ENCODE data around the gene GALNT13. TPM values are rescaled to one million over a fixed set of nuclear protein-coding genes. Genes with fewer than 3 reads are reported as not detected.

The GALNT13 gene
- polyA plus RNA-seq, 1 donor = 1.6 TPM

- no peak overlapping the region for H3K4me3 ChIP-seq (ENCODE audit: low read length)
- WGBS (ENCODE audit: insufficient coverage, low lambda C conversion rate) = 10% methylated on average over 7 of the region's 36 CpGs
- H3K9me3 ChIP-seq (ENCODE audit: control insufficient read depth, low read depth, low read length) = peaks cover 5% of the 10 kb centered on the region
- peaks cover 2% of the 10 kb centered on the region for H3K4me1 ChIP-seq (ENCODE audit: control insufficient read depth, insufficient read depth, low read length)
- no peak for DNase-seq
- H3K27ac ChIP-seq (ENCODE audit: low read length) = no peak overlapping the region
- peaks cover 43% of the 10 kb centered on the region for H3K27me3 ChIP-seq (ENCODE audit: control insufficient read depth, insufficient read depth, low read length)
- no peaks in the 10 kb centered on the region for H3K36me3 ChIP-seq (ENCODE audit: control insufficient read depth, insufficient read depth, low read length)
Observed at GRCh38 chr2:153873052-153874048, 1.6 kb downstream of the GALNT13 start.

GRCh38 chr2:153875801-153876466, 4.2 kb downstream of the GALNT13 start:
- H3K4me3 ChIP-seq (ENCODE audit: low read length) = no peak overlapping the region
- H3K27ac ChIP-seq (ENCODE audit: low read length) = no peak overlapping the region
- no peaks in the 10 kb centered on the region for H3K36me3 ChIP-seq (ENCODE audit: control insufficient read depth, insufficient read depth, low read length)
- H3K27me3 ChIP-seq (ENCODE audit: control insufficient read depth, insufficient read depth, low read length) = peaks cover 33% of the 10 kb centered on the region
- H3K4me1 ChIP-seq (ENCODE audit: control insufficient read depth, insufficient read depth, low read length) = peaks cover 2% of the 10 kb centered on the region
- no CpG with 5 or more reads among the region's 2 CpGs for whole genome bisulfite sequencing (ENCODE audit: insufficient coverage, low lambda C conversion rate)
- DNase-seq = no peak
- H3K9me3 ChIP-seq (ENCODE audit: control insufficient read depth, low read depth, low read length) = peaks cover 5% of the 10 kb centered on the region

- no peaks in the 10 kb centered on the region for H3K4me1 ChIP-seq (ENCODE audit: control insufficient read depth, insufficient read depth, low read length)
- H3K27ac ChIP-seq (ENCODE audit: low read length) = no peak overlapping the region
- no peaks in the 10 kb centered on the region for H3K9me3 ChIP-seq (ENCODE audit: control insufficient read depth, low read depth, low read length)
- no peaks in the 10 kb centered on the region for H3K27me3 ChIP-seq (ENCODE audit: control insufficient read depth, insufficient read depth, low read length)
- H3K4me3 ChIP-seq (ENCODE audit: low read length) = no peak overlapping the region
- H3K36me3 ChIP-seq (ENCODE audit: control insufficient read depth, insufficient read depth, low read length) = no peaks in the 10 kb centered on the region
- DNase-seq = no peak
- no CpG with 5 or more reads among the region's 2 CpGs for WGBS (ENCODE audit: insufficient coverage, low lambda C conversion rate)
Observed at GRCh38 chr2:153880926-153881325, 9.2 kb downstream of the GALNT13 start.

- Histone ChIP-seq H3K36me3 (ENCODE audit: control insufficient read depth, insufficient read depth, low read length) (no peaks in the 10 kb centered on the region), H3K27ac (ENCODE audit: low read length) (no peak overlapping the region), H3K9me3 (ENCODE audit: control insufficient read depth, low read depth, low read length) (no peaks in the 10 kb centered on the region), H3K4me1 (ENCODE audit: control insufficient read depth, insufficient read depth, low read length) (no peaks in the 10 kb centered on the region), H3K4me3 (ENCODE audit: low read length) (no peak overlapping the region), H3K27me3 (ENCODE audit: control insufficient read depth, insufficient read depth, low read length) (no peaks in the 10 kb centered on the region)
- DNase-seq = no peak
Observed at GRCh38 chr2:153886833-153887232, 15.1 kb downstream of the GALNT13 start.

- no peak for DNase-seq
- Histone ChIP-seq H3K27ac (ENCODE audit: low read length) (no peak overlapping the region), H3K4me3 (ENCODE audit: low read length) (no peak overlapping the region), H3K36me3 (ENCODE audit: control insufficient read depth, insufficient read depth, low read length) (no peaks in the 10 kb centered on the region), H3K4me1 (ENCODE audit: control insufficient read depth, insufficient read depth, low read length) (no peaks in the 10 kb centered on the region), H3K27me3 (ENCODE audit: control insufficient read depth, insufficient read depth, low read length) (no peaks in the 10 kb centered on the region), H3K9me3 (ENCODE audit: control insufficient read depth, low read depth, low read length) (no peaks in the 10 kb centered on the region)
- no CpG with 5 or more reads among the region's 1 CpG for WGBS (ENCODE audit: insufficient coverage, low lambda C conversion rate)
Observed at GRCh38 chr2:153890576-153890975, 18.9 kb downstream of the GALNT13 start.

GRCh38 chr2:153891051-153891450, 19.3 kb downstream of the GALNT13 start:
- no peaks in the 10 kb centered on the region for H3K4me1 ChIP-seq (ENCODE audit: control insufficient read depth, insufficient read depth, low read length)
- H3K4me3 ChIP-seq (ENCODE audit: low read length) = no peak overlapping the region
- DNase-seq = no peak
- no peaks in the 10 kb centered on the region for H3K9me3 ChIP-seq (ENCODE audit: control insufficient read depth, low read depth, low read length)
- H3K36me3 ChIP-seq (ENCODE audit: control insufficient read depth, insufficient read depth, low read length) = no peaks in the 10 kb centered on the region
- no peaks in the 10 kb centered on the region for H3K27me3 ChIP-seq (ENCODE audit: control insufficient read depth, insufficient read depth, low read length)
- H3K27ac ChIP-seq (ENCODE audit: low read length) = no peak overlapping the region

GRCh38 chr2:153912798-153913396, 41.2 kb downstream of the GALNT13 start:
- WGBS (ENCODE audit: insufficient coverage, low lambda C conversion rate) = no CpG with 5 or more reads among the region's 3 CpGs
- Histone ChIP-seq H3K27me3 (ENCODE audit: control insufficient read depth, insufficient read depth, low read length) (no peaks in the 10 kb centered on the region), H3K4me1 (ENCODE audit: control insufficient read depth, insufficient read depth, low read length) (no peaks in the 10 kb centered on the region), H3K9me3 (ENCODE audit: control insufficient read depth, low read depth, low read length) (no peaks in the 10 kb centered on the region), H3K36me3 (ENCODE audit: control insufficient read depth, insufficient read depth, low read length) (no peaks in the 10 kb centered on the region), H3K27ac (ENCODE audit: low read length) (no peak overlapping the region), H3K4me3 (ENCODE audit: low read length) (no peak overlapping the region)
- no peak for DNase-seq

GRCh38 chr2:153917570-153917969, 45.8 kb downstream of the GALNT13 start:
- H3K4me3 ChIP-seq (ENCODE audit: low read length) = no peak overlapping the region
- H3K27me3 ChIP-seq (ENCODE audit: control insufficient read depth, insufficient read depth, low read length) = no peaks in the 10 kb centered on the region
- no peak overlapping the region for H3K27ac ChIP-seq (ENCODE audit: low read length)
- DNase-seq = no peak
- no peaks in the 10 kb centered on the region for H3K9me3 ChIP-seq (ENCODE audit: control insufficient read depth, low read depth, low read length)
- H3K36me3 ChIP-seq (ENCODE audit: control insufficient read depth, insufficient read depth, low read length) = no peaks in the 10 kb centered on the region
- H3K4me1 ChIP-seq (ENCODE audit: control insufficient read depth, insufficient read depth, low read length) = no peaks in the 10 kb centered on the region

- no peak for DNase-seq
- no peak overlapping the region for H3K27ac ChIP-seq (ENCODE audit: low read length)
- H3K9me3 ChIP-seq (ENCODE audit: control insufficient read depth, low read depth, low read length) = no peaks in the 10 kb centered on the region
- no peaks in the 10 kb centered on the region for H3K4me1 ChIP-seq (ENCODE audit: control insufficient read depth, insufficient read depth, low read length)
- H3K36me3 ChIP-seq (ENCODE audit: control insufficient read depth, insufficient read depth, low read length) = no peaks in the 10 kb centered on the region
- H3K4me3 ChIP-seq (ENCODE audit: low read length) = no peak overlapping the region
- no peaks in the 10 kb centered on the region for H3K27me3 ChIP-seq (ENCODE audit: control insufficient read depth, insufficient read depth, low read length)
Observed at GRCh38 chr2:153935511-153935910, 63.8 kb downstream of the GALNT13 start.

- H3K9me3 ChIP-seq (ENCODE audit: control insufficient read depth, low read depth, low read length) = no peaks in the 10 kb centered on the region
- H3K36me3 ChIP-seq (ENCODE audit: control insufficient read depth, insufficient read depth, low read length) = no peaks in the 10 kb centered on the region
- no peak for DNase-seq
- 50% methylated on average over 1 of the region's 3 CpGs for WGBS (ENCODE audit: insufficient coverage, low lambda C conversion rate)
- no peak overlapping the region for H3K27ac ChIP-seq (ENCODE audit: low read length)
- no peaks in the 10 kb centered on the region for H3K27me3 ChIP-seq (ENCODE audit: control insufficient read depth, insufficient read depth, low read length)
- no peaks in the 10 kb centered on the region for H3K4me1 ChIP-seq (ENCODE audit: control insufficient read depth, insufficient read depth, low read length)
- H3K4me3 ChIP-seq (ENCODE audit: low read length) = no peak overlapping the region
Observed at GRCh38 chr2:153939124-153939796, 67.5 kb downstream of the GALNT13 start.
